Thymus (tissue), 11 donors: Measurements from ENCODE around the gene YIPF6. TPM values are rescaled to one million over a fixed set of nuclear protein-coding genes. Genes with fewer than 3 reads are reported as not detected.
"Not testable (repeated sequence)": the region's sequence is repeated elsewhere in the genome, so short reads cannot be mapped to it uniquely, and the experiment has no call there.

Experiments used
- DNase-seq, 9 donors: peaks; one replicate each; pipeline ENCODE4 v3.0.0-alpha.2; 2013; ENCODE audit warnings: low spot score in 9 of 9, low read depth in 6 of 9, missing footprints in 1 of 9
- H3K27ac ChIP-seq, 2 donors: one replicate each; pipeline ENCODE4 v1.5.1; 2013; ENCODE audit warnings: control low read depth in 1 of 2, low read depth in 1 of 2, low read length in 1 of 2, mild to moderate bottlenecking in 1 of 2, moderate library complexity in 1 of 2
- H3K27me3 ChIP-seq, 2 donors: one replicate each; pipeline ENCODE4 v1.5.1; 2013; ENCODE audit warnings: low read length in 1 of 2; ENCODE audit not compliant: control insufficient read depth in 2 of 2, insufficient read depth in 1 of 2
- H3K36me3 ChIP-seq, 2 donors: one replicate each; pipeline ENCODE4 v1.5.1; 2013; ENCODE audit warnings: low read length in 1 of 2, mild to moderate bottlenecking in 1 of 2, moderate library complexity in 1 of 2; ENCODE audit not compliant: control insufficient read depth in 2 of 2, insufficient read depth in 2 of 2
- H3K4me1 ChIP-seq, 2 donors: one replicate each; pipeline ENCODE4 v1.5.1; 2013; ENCODE audit warnings: low read length in 2 of 2; ENCODE audit not compliant: control insufficient read depth in 2 of 2, insufficient read depth in 2 of 2
- H3K4me3 ChIP-seq, 2 donors: one replicate each; pipeline ENCODE4 v1.5.1; 2013; ENCODE audit warnings: low read length in 2 of 2, control low read depth in 1 of 2, mild to moderate bottlenecking in 1 of 2
- H3K9me3 ChIP-seq, 2 donors: one replicate each; pipeline ENCODE4 v1.5.1; 2013; ENCODE audit warnings: low read length in 1 of 2, mild to moderate bottlenecking in 1 of 2; ENCODE audit not compliant: control insufficient read depth in 2 of 2, insufficient read depth in 1 of 2
- WGBS: extraction: QIAGEN DNeasy Blood & Tissue Kit; methylation state at CpG from one replicate; pipeline ENCODE4 v1.1.7; 2013; 5-methylcytosine and 5-hydroxymethylcytosine counted together
- polyA plus RNA-seq: library from polyadenylated mRNA; stranded (reverse); fragments of 200-250 nt; gene quantifications from one replicate; pipeline ENCODE4 v1.2.3, GENCODE V29; 2013
- total RNA-seq: library from RNA; stranded (reverse); fragments of 120-200 nt; gene quantifications from one replicate; pipeline ENCODE4 v1.2.4, GENCODE V29; 2013
- donor health status: healthy.

Gene YIPF6
- total and polyA plus RNA-seq, 2 donors: 7.3 to 13.4 TPM

DNA sequence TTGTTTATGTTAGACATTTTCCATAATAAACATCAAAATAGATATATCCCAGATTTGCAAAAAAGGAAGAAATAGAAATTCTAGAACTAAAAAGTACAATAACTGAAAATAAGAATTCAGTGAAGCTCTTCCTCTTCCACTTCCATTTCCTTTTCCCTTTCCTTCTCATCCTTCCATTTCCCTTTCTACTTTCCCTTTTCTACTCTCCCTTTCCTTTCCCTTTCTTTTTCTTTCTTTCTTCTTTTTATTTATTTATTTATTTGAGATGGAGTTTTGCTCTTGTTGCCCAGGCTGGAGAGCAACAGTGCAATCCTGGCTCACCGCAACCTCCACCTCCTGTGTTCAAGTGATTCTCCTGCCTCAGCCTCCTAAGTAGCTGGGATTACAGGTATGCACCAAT lies 35.0 kb upstream of the YIPF6 start:
- H3K27me3 ChIP-seq: no peaks in the 10 kb centered on the region
- H3K36me3 ChIP-seq: no peaks in the 10 kb centered on the region
- no peaks in the 10 kb centered on the region for H3K4me1 ChIP-seq
- no peak for DNase-seq
- H3K27ac ChIP-seq: no peak overlapping the region
- whole genome bisulfite sequencing: 96% methylated on average over 1 of the region's 1 CpG
- H3K9me3 ChIP-seq: no peaks in the 10 kb centered on the region
- no peak overlapping the region for H3K4me3 ChIP-seq

DNA sequence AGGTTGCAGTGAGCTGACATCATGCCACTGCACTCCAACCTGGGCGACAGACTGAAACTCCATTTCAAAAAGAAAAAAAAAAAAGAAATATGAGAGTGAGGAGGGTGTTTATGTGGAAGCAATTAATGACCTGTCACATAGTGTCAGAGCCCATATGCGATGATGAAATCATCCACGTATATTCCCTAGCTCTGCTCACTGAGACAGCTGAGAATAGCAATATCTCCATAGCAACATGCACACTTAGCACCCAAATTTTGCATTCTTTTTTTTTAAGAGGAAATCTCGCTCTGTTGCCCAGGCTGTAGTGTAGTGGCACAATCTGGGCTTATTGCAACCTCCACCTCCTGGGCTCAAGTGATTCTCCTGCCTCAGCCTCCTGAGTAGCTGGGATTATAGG lies 34.1 kb upstream of the YIPF6 start:
- no peak overlapping the region for H3K27ac ChIP-seq
- DNase-seq: no peak
- H3K27me3 ChIP-seq: no peaks in the 10 kb centered on the region
- no peaks in the 10 kb centered on the region for H3K9me3 ChIP-seq
- no peak overlapping the region for H3K4me3 ChIP-seq
- no peaks in the 10 kb centered on the region for H3K36me3 ChIP-seq
- H3K4me1 ChIP-seq: no peaks in the 10 kb centered on the region
- WGBS: 91% methylated on average over 4 of the region's 4 CpGs

DNA sequence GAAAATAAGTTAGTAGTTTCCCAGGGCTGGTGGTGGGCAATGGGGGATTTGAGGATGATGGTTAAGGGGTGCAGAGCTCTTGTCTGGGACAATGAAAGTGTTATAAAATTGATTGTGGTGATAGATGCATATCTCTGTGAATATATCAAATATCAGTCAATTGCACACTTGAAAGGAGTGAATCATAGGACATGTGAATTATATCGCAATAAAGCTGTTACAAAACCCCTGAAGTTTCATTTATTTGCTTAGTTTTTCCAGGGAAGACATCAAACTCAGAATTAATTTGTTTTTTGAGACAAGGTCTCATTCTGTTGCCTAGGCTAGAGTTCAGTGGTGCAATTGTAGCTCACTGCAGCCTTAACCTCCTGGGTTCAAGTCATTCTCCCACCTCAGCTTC lies 17.9 kb upstream of the YIPF6 start:
- Histone ChIP-seq H3K4me1 (no peaks in the 10 kb centered on the region), H3K9me3 (no peaks in the 10 kb centered on the region), H3K36me3 (no peaks in the 10 kb centered on the region), H3K27me3 (no peaks in the 10 kb centered on the region), H3K27ac (no peak overlapping the region), H3K4me3 (no peak overlapping the region)
- 90% methylated on average over 1 of the region's 1 CpG for WGBS
- DNase-seq: no peak

DNA sequence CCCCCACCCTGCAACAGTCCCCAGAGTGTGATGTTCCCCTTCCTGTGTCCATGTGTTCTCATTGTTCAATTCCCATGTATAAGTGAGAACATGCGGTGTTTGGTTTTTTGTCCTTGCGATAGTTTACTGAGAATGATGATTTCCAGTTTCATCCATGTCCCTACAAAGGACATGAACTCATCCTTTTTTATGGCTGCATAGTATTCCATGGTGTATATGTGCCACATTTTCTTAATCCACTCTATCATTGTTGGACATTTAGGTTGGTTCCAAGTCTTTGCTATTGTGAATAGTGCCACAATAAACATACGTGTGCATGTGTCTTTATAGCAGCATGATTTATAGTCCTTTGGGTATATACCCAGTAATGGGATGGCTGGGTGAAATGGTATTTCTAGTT lies 12.7 kb upstream of the YIPF6 start:
- H3K36me3 ChIP-seq, H3K9me3 ChIP-seq, H3K27me3 ChIP-seq, DNase-seq, H3K27ac ChIP-seq, H3K4me1 ChIP-seq, H3K4me3 ChIP-seq: not testable (repeated sequence)
- 100% methylated on average over 2 of the region's 3 CpGs for WGBS

DNA sequence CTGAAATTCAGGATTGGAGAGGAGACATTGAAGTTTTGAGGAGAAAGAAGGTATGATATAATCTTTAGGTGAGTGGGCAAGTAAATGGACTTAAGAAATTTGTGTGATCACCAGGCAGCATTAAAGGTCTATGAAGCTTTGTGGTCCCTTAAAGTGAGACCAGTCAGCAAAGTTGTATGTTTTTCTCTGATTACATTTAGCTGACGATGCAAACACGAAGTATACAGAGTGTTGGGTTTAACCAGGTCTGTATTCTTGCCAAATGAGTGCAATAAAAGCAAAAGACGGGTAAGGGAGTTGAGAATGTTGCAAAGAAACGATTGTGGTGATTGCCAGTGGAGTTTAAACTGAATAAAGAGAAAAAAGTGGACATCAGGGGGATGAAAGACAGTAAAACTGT lies 11.6 kb upstream of the YIPF6 start:
- H3K27ac ChIP-seq: no peak overlapping the region
- H3K9me3 ChIP-seq: no peaks in the 10 kb centered on the region
- no peak for DNase-seq
- H3K4me1 ChIP-seq: no peaks in the 10 kb centered on the region
- 92% methylated on average over 4 of the region's 4 CpGs for WGBS
- no peak overlapping the region for H3K4me3 ChIP-seq
- H3K27me3 ChIP-seq: no peaks in the 10 kb centered on the region
- no peaks in the 10 kb centered on the region for H3K36me3 ChIP-seq

DNA sequence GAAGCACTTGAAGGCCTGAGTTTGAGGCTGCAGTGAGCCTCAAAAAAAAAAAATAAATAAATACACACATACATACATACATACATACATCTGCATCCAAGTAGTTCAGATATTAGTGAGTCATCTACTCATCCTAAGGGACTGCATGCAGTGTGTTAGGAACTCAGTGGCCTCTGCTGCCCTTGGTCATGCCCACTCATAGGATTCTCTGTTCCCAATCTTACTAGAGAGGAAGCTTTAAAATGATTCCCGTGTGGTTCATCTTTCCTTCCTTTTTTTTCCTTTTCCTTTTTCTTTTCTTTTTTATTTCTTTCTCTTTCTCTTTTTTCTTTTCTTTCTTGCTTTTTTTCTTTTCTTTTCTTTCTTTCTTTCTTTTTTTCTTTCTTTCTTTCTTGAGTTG lies 10.9 kb upstream of the YIPF6 start:
- Histone ChIP-seq H3K4me3 (no peak overlapping the region), H3K9me3 (no peaks in the 10 kb centered on the region), H3K27me3 (no peaks in the 10 kb centered on the region), H3K4me1 (no peaks in the 10 kb centered on the region), H3K27ac (no peak overlapping the region), H3K36me3 (no peaks in the 10 kb centered on the region)
- 82% methylated on average over 1 of the region's 1 CpG for WGBS
- no peak for DNase-seq

DNA sequence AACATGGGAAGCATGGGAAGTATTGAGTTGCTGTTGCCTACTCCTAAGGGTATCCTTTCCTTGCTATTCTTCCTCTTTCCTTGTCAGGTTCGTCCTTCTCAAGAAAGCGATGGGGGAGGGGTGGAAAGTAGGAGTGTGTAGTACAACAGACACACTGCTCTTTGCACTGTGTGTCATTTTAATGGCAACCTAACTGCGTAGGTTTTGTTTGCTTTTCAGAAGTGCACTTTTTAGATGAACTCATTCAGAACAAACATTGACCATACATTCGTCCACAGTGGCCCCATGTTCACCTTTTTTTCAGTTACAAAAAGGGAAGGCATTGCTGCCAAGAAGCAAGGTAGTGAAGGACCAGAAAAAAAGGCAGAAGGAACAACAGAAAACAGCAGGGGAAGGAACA lies 10.2 kb upstream of the YIPF6 start:
- H3K4me3 ChIP-seq: no peak overlapping the region
- no peak for DNase-seq
- 73% methylated on average over 4 of the region's 4 CpGs for WGBS
- H3K27me3 ChIP-seq: no peaks in the 10 kb centered on the region
- no peaks in the 10 kb centered on the region for H3K36me3 ChIP-seq
- H3K27ac ChIP-seq: no peak overlapping the region
- H3K4me1 ChIP-seq: no peaks in the 10 kb centered on the region
- no peaks in the 10 kb centered on the region for H3K9me3 ChIP-seq

DNA sequence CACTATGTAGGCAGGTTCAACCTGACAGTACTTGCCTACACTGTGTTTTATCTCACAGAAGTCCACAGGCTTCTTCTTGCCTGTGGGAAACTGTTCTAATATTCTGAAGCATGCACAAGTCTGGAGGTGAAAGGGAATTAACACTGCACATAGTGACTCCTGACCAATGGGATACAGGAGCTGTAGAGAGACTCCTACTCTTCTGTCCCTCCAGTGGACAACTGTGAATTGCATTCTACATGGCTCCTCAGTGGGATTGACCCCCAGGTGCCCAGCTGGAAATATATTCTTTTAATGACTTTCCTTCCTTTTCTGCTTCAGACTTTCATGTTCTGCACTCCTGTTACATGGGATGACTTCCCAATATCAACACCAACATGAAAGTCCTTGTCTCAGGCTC lies 8.2 kb upstream of the YIPF6 start:
- Histone ChIP-seq H3K27ac (no peak overlapping the region), H3K36me3 (no peaks in the 10 kb centered on the region), H3K4me3 (no peak overlapping the region), H3K27me3 (no peaks in the 10 kb centered on the region), H3K9me3 (no peaks in the 10 kb centered on the region), H3K4me1 (no peaks in the 10 kb centered on the region)
- no peak for DNase-seq

DNA sequence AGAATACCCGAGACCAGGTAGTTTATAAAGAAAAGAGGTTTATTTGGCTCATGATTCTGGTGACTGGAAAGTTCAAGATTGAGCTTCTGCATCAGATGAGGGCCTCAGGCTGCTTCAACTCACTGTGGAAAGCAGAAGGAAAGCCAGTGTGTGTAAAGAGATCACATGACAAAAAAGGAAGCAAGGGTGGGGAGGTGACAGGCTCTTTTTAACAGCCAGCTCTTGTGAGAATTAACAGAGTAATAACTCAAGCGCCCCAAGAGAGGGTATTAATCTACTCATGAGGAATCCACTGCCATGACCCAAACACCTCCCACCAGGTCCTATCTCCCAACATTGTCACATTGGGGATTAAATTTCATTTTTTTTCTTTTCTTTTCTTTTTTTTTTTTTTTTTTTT lies 6.3 kb upstream of the YIPF6 start:
- H3K4me3 ChIP-seq: no peak overlapping the region
- no peaks in the 10 kb centered on the region for H3K36me3 ChIP-seq
- no peak for DNase-seq
- no peaks in the 10 kb centered on the region for H3K4me1 ChIP-seq
- H3K27ac ChIP-seq: no peak overlapping the region
- WGBS: 88% methylated on average over 2 of the region's 2 CpGs
- H3K9me3 ChIP-seq: no peaks in the 10 kb centered on the region
- no peaks in the 10 kb centered on the region for H3K27me3 ChIP-seq

DNA sequence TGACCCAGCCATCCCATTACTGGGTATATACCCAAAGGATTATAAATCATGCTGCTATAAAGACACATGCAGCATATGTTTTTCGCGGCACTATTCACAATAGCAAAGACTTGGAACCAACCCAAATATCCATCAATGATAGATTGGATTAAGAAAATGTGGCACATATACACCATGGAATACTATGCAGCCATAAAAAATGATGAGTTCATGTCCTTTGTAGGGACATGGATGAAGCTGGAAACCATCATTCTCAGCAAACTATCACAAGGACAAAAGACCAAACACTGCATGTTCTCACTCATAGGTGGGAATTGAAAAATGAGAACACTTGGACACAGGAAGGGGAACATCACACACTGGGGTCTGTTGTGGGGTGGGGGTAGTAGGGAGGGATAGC lies 5.1 kb upstream of the YIPF6 start:
- not testable (repeated sequence) for H3K36me3 ChIP-seq, DNase-seq, H3K27me3 ChIP-seq, H3K4me3 ChIP-seq, H3K9me3 ChIP-seq, H3K4me1 ChIP-seq, H3K27ac ChIP-seq
- WGBS: 100% methylated on average over 2 of the region's 2 CpGs
